Measurements from ENCODE around the gene SPATA21.

DNA sequence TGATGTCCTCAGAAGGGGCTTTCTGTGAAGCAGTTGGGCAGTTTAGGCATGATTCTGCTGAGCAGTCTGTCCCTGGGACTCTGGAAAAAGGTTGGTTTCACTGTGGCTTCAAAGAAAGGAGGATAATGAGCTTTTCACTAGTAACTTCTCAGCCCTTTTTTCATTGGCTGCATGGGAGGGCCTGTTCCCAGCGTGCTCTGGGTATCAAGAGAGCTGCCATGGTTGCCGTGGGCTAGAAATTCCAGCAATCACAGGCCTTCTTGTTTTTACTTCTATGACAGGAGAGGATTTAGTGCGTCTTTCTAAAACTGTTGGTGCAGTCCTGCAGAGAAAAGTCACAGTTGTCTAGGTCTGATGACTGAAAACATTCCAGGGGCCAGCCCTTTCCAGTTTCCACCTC is 63.0 kb downstream of the SPATA21 start:
- TF ChIP-seq, protein P1, sequence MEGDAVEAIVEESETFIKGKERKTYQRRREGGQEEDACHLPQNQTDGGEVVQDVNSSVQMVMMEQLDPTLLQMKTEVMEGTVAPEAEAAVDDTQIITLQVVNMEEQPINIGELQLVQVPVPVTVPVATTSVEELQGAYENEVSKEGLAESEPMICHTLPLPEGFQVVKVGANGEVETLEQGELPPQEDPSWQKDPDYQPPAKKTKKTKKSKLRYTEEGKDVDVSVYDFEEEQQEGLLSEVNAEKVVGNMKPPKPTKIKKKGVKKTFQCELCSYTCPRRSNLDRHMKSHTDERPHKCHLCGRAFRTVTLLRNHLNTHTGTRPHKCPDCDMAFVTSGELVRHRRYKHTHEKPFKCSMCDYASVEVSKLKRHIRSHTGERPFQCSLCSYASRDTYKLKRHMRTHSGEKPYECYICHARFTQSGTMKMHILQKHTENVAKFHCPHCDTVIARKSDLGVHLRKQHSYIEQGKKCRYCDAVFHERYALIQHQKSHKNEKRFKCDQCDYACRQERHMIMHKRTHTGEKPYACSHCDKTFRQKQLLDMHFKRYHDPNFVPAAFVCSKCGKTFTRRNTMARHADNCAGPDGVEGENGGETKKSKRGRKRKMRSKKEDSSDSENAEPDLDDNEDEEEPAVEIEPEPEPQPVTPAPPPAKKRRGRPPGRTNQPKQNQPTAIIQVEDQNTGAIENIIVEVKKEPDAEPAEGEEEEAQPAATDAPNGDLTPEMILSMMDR (IDR thresholded peaks at IDR 0.05): no peak
- no peak for TF ChIP-seq POLR2A (IDR thresholded peaks at IDR 0.05)
